ENCODE data around the gene TLL1.

DNA sequence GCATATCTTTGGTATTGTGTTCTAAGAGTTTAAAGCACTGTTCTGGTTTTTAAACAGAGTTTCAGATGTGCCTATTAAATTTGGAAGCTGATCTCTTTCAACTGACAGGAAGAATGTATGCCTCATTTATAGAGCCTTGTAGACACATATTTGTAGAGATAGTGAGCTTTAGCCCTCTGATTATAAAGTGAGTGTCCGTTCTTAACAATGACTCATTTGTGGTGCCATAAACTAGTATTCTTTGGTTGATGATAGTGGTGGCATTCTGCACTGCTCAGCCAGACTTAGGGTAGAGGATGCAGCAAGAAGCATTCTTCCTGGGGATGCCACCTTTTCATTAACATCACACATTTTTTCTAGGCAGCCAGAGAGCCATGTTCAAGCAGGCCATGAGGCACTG is 121.7 kb downstream of the TLL1 start:
- TF ChIP-seq, protein P1, sequence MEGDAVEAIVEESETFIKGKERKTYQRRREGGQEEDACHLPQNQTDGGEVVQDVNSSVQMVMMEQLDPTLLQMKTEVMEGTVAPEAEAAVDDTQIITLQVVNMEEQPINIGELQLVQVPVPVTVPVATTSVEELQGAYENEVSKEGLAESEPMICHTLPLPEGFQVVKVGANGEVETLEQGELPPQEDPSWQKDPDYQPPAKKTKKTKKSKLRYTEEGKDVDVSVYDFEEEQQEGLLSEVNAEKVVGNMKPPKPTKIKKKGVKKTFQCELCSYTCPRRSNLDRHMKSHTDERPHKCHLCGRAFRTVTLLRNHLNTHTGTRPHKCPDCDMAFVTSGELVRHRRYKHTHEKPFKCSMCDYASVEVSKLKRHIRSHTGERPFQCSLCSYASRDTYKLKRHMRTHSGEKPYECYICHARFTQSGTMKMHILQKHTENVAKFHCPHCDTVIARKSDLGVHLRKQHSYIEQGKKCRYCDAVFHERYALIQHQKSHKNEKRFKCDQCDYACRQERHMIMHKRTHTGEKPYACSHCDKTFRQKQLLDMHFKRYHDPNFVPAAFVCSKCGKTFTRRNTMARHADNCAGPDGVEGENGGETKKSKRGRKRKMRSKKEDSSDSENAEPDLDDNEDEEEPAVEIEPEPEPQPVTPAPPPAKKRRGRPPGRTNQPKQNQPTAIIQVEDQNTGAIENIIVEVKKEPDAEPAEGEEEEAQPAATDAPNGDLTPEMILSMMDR (IDR thresholded peaks at IDR 0.05), result no peak
- no peak for TF ChIP-seq POLR2AphosphoS5 (IDR thresholded peaks at IDR 0.05; ENCODE audit: insufficient read depth in 1 of 2, low read depth in 1 of 2)
- no peak for TF ChIP-seq POLR2A (IDR thresholded peaks at IDR 0.05)

Measured in vagina (tissue), 2 donors.